Raji (cell line): ENCODE measurements around the gene LPXN.
A peak's percentile ranks its signal among the peaks of the same experiment; 100 is the strongest.

Source experiments
- POLR2A ChIP-seq: IDR thresholded peaks from 2 replicates; pipeline ENCODE4 v1.6.1; 2011; ENCODE audit warnings: low read depth, low read length, control low read depth; ENCODE audit not compliant: insufficient read depth

The LPXN gene

DNA sequence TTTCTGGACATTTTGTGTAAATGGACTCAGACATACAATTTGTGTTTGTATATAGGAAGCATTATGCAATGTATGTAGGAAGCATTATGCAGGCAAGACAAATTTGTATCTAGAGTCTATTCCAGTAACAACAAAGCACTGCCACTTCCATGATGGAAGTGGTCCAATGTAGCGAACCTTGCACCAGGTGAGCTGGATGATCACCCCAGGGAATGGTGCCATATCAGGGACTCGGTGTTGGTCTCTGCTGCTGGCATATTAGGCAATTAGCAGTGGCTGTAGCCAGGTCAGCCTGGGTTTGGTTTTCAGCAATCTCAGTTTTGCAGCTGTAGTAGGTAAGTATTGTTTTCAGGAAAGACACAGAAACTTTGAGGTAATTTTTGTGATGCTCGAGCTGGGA lies 16.0 kb upstream of the LPXN start:
- no peak for TF ChIP-seq POLR2A

GRCh38 chr11:58586998-58587397 lies 11.3 kb upstream of the LPXN start:
- TF ChIP-seq POLR2A = no peak

GRCh38 chr11:58582437-58582836 lies 6.8 kb upstream of the LPXN start:
- no peak for TF ChIP-seq POLR2A

GRCh38 chr11:58580311-58580710 lies 4.7 kb upstream of the LPXN start:
- no peak for TF ChIP-seq POLR2A

GRCh38 chr11:58579192-58580129 lies 3.8 kb upstream of the LPXN start:
- TF ChIP-seq POLR2A = peak; percentile 96

DNA sequence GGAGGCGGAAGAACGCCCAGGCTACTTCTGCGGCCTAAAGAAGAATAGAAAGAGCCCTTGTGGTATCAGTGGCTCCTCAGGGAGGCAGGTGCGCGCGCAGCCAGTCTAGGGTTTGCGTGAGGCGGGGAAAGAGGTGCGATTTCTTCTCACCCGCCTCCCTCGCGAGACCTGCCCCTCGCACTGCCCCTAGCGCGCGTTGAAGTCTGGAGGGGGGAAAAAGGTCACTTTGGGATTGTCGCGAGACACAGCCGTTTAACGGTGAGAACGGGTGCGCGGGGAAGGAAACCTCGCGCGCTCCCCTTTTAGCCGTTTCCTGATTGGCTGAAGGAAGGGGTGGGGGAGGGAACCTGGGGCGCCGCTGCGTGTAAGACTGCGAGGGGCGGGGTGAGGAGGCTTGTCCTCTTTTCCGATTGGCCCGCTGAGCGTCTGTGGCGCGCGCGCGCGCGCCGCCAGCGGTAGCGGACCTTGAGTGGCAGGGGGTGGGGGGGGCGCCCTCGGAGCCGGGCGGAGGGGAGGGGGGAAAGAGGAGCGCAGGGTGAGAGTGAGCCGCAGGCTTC lies 3.1 kb upstream of the LPXN start, which contains the start of gene ZFP91:
Gene ZFP91, plus strand, starts transcription at position 429 of the 557 bp plus-strand sequence. CDS start 219 bp downstream, outside the sequence.
- peak; percentile 61 for TF ChIP-seq POLR2A

- no peak for TF ChIP-seq POLR2A
Observed at GRCh38 chr11:58578136-58578634, 2.5 kb upstream of the LPXN start.

GRCh38 chr11:58577555-58578135 lies 2.0 kb upstream of the LPXN start:
- TF ChIP-seq POLR2A = peak; percentile 82

GRCh38 chr11:58576887-58577471 lies 1.3 kb upstream of the LPXN start:
- no peak for TF ChIP-seq POLR2A

- no peak for TF ChIP-seq POLR2A
Observed at GRCh38 chr11:58574881-58575280, 775 bp downstream of the LPXN start.

DNA sequence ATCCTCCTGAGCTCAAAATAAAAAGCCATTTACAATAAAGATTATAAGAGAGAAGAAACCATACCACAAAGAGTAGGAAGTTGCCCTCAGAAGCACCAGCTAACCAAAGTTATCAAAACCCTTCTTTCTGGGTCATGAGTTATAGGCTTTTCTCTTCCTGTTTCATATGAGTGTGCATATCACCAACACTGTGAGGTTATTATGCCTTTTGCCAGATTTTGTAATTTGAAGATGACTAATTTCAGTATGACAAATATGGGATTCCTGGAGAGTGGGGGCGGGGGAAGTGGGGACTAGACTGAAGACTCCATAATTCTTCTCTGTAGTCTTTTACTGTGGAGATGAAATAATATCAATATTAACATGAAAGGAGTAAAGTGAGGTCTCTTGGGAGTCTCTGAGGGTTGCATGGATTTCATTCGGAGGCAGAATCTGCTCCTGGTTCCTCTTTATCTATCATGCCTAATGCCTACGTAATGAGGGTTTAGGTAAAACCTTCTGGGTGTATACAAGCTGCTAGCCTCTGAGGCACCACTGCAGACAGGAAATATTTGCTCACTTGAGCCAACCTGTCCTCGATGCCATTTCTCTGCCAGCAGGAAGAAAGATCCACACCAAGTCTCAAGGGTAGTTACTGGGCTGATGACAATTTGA lies 2.1 kb downstream of the LPXN start:
- TF ChIP-seq POLR2A = peak; percentile 44; the same call in 1 of the 2 replicates

- no peak for TF ChIP-seq POLR2A
Observed at GRCh38 chr11:58567889-58568512, 7.7 kb downstream of the LPXN start.

GRCh38 chr11:58564231-58564630 lies 11.4 kb downstream of the LPXN start:
- TF ChIP-seq POLR2A = no peak

GRCh38 chr11:58562375-58562800 lies 13.3 kb downstream of the LPXN start:
- TF ChIP-seq POLR2A = no peak
